AG08395 (cell line): ENCODE data around the gene HNRNPH2.

ENCODE experiments used
- DNase-seq: peaks from one replicate; pipeline ENCODE4 v3.0.0; 2012; ENCODE audit warnings: mixed read lengths, low spot score

HNRNPH2 gene, protein sequence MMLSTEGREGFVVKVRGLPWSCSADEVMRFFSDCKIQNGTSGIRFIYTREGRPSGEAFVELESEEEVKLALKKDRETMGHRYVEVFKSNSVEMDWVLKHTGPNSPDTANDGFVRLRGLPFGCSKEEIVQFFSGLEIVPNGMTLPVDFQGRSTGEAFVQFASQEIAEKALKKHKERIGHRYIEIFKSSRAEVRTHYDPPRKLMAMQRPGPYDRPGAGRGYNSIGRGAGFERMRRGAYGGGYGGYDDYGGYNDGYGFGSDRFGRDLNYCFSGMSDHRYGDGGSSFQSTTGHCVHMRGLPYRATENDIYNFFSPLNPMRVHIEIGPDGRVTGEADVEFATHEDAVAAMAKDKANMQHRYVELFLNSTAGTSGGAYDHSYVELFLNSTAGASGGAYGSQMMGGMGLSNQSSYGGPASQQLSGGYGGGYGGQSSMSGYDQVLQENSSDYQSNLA

DNA sequence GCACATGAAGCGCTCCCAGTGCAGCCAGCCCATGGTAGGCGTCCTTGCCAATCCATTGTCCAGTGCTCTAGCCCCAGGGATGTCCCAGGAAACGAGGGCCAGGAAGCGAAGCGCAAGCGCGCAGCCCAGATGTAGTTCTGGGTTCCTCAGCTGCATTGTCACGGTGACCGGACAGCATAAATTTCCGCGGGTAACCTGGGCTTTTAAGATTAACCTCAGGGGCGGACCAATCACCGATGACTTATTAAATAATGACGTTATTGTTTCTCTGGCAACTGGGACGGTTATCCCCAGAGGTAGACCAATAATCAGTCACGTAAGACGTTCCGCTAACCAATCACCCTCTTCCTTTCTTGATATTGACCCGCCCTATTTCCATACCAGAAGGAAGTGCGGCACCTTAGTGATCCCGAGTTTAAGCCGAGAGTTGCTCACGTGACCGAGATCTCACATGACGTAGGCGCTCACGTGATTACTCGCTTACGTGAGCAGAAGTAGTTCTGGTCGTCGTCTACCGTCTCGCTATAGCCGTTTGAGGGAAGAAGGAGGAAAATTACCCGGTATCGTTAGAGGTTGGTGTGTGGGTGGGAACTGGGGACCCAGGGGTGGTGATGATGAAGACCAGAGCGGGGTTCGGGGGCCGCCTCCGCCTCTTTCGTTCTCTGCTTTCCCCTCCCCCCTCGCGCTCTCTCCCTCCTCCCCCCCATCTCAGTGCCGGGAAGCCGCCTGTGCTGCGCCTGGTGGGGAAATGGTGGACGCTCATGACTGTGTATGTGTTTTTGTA is at the start of gene HNRNPH2, which contains the start of gene GLA:
Gene HNRNPH2 (plus strand): TSS at position 475 of the 784 bp plus-strand sequence. CDS start 3,767 bp downstream, outside the sequence.
Gene GLA (minus strand): TSS at position 178 of the 784 bp plus-strand sequence. CDS start 22 bp downstream, at position 156.
- peak; percentile 91 for DNase-seq

DNA sequence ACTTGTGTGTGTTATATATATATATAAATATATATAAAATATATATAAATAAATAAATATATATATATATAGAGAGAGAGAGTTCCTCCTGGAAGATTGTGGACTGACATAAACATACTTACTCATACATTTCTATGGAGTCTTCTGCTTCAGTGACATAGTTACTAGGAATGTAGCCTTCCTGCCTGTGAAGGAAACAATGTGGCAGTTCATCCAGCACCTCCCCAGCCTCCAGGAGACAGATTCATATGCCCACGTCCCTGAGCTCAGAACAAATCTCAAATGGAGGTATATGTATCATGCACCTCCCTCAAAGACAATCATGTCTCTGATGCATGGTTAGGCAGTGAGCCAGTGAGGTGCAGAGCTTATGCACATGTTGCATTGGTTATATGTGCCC is 48.1 kb upstream of the HNRNPH2 start:
- DNase-seq, result no peak

DNA sequence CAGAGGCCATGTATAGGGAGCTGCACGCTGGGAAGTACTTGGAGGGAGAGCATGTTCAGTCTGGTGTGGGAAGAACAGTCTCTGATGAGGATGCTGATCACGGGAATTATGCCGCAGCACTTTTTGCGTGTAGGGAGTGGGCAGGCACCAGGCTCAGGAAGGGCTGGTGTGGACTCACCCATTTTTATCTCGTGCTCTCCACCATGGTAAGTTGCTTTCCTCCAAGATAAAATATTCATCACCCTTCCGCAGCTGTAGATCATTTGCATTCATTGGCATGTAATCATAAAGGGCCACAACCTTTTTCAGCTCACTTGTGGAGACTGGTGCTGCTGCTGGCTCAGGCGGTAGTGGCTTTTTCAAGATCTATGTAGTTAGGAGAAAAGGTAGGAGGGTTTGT is 47.6 kb upstream of the HNRNPH2 start:
- no peak for DNase-seq

DNA sequence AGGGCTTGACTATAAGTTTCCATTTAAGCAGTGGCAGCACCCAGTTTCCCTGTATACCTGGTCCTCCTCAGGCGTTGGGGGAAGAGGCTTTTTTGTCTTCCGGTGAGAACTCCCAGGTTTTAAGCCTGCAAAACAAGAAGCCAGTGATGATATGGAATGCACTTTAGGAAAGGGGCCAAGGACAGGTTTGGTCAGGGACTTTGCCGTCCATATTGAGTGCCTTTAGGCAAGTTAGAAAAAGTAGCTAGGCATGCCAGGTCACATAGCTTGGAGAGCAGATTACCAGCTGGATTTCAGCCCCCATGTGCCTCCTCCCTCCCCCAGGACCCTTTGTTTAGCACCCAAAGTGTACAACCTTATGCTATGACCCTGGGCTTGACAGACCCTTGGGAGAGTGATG is 45.9 kb upstream of the HNRNPH2 start:
- no peak for DNase-seq

DNA sequence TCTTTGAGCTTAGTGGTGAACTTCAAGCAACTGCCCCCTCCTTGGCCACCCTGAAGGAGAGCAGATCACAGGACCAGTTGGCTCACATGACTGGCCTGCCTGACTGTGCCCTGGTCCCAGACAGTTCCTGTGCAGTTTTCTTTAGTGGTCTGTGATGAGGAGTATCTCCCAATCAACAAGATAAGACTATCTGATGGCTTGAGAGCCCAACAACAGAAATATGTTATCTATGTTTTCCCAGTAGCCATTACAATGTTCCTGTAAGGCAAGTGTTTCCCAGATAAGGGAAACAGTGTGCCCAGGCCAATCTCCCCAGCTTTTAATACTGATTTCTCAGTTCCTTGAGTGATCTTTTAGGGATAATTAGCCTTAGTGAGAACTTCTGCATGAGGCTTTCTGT is 45.3 kb upstream of the HNRNPH2 start:
- DNase-seq, result no peak

DNA sequence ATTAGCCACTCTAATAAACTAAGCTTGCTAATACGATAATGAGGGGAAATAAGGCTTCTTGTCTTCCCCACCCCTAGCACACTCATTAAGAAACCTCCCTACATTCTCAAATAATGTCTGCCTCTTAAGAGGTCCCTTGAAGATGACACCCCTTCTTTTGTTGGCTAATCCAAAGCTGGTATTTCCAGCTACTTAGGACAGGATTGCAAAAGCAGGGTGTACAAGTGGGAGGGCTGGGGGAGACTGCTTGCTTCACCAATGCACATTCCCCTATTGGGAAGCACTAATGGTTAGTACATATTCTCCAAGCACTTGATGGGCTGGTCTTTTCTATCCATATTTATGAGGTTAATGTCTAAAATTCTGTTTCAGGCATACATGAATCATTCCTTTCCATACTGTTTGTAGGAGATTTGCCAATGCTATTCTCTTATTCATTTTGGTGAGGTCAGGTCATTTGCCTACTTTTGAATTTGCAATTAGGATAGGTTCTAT is 42.7 kb upstream of the HNRNPH2 start:
- no peak for DNase-seq

DNA sequence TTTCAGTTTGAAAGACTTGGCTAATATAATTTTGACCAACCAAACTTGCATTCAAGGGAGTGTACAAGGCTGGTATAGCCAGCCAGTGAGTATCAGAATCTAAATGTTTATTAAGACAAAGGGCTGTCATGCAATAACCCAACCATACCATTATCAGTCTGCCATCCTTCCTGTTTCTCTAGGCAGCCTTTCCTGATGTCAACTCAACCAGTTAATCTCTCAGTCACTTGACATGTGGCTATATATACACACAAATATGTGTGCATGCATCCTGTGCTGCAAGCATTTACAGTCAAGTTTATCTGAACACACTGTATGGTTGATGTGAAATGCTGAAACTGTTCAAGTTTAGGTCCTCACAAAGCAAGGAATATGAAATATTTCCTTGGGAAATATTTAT is 39.2 kb upstream of the HNRNPH2 start:
- no peak for DNase-seq

DNA sequence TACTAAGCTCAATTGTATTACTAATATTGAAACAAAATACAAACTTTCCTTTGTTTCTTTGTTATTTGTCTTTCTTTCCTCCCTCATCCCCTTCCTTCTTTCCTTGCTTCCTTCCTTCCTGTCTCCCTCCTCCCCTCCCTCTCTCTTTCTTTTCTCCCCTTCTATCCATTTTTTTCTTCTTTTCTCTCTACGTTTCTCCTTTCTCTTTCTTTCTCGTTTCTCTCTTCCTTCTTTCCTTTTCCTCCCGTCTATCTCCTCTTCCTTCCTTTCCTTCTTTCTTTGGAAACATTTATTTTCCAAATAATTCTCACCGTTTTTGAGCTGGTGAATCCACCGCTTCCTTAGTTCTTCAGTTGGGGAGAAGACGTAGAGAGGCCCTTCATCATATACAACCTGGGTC is 38.3 kb upstream of the HNRNPH2 start:
- no peak for DNase-seq

DNA sequence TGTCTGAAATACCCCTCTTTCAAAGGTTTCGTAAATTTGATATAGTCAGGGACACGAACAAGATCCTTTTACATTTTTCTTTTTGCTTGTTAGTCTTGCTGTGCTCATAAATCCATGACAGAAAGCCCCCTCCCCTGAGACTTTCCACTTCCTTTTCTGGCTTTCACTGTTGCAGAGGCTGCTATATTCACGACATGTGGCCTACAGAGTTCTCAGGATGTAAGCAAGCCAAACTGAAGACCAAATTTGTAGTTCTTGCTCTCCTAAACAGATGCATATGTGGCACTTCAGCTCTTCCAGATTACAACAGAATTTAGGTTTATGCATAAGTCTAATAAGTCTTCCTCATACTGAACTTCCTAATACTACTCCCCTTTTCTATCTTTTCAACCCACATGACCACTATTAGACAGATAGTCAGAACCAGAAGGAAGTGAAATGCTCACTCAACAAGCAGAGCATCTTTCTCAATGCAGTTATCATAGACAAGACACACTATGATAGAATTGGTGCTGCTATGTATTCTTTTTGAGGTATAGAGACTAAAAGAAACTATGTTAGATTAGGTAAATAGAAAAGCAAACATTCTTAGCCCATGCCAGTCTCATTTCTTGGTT is 37.0 kb upstream of the HNRNPH2 start:
- DNase-seq, result no peak

DNA sequence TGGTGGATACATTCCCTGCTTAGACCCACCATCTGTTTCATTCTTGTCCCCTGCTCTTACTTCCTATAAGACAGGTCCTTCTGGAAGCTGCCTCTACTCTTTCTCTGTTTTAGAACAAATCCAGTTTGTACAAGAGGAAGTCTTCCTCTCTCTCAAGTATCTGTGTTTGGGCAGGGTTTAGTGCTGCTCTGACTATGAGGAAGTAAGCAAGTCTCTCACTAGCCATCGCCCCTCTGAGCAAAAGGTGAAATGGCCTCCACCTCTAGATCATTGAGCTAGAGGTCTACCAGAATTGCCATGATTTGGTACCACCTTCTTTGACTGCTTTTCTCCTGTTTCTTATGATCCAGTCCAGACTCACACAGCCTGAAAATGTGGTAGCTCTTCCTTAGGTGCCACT is 30.5 kb upstream of the HNRNPH2 start:
- DNase-seq, result no peak

DNA sequence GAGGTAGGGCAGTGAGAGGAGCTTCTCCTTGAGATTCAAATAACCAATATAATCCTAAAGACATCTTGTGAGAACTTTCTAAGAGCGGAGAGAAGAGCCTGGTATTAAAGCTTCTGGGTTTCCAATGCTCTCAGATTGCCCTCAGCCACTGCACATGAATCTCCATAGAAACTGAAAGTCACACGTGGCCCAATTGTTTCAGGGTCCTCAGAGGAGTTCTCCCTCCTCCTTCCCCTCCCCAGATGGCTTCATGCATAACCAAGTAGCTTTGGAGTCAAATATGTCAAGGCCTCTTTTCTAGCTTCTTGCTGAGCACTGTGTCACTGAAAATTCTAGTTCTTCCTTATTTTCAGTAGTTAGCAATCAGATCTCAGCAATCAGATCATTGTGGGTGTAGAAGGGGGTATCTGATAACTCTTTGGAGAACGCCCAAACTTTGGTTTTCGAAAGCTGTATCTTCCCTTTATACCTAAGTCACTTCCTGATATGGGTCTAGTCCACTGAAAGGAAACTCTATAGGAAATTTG is 24.3 kb upstream of the HNRNPH2 start:
- DNase-seq, result no peak

DNA sequence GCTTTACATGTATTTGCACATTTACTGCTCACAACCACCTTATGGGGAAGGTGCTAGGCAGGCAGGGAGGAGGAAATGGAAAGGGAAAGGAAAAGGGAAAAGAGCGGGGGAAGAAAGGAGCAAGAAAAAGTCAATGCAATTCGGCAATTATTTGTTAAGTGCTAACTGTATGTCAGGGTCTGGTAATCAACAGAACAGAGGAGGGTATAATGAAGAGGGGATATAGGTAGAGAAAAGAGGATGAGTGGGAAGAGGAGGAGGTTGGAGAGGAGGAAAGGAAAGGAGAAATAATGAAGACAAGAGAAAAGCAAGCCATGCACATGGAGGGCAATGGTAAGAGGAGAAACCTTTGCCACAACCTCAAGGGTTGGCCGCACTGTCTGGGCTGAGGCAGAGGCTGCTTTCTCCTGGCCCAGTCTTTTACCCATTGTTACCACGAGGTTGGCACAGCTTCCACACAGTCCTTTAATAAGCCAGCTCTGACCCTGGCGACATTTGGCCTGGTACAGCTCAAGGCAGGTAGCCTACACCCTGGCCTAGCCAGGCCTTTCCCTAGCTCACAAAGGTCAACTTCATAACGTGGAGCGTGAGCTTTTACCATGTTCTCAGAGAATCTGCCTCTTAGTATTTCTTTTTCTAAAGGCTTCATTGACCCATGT is 22.9 kb upstream of the HNRNPH2 start:
- DNase-seq, result no peak

DNA sequence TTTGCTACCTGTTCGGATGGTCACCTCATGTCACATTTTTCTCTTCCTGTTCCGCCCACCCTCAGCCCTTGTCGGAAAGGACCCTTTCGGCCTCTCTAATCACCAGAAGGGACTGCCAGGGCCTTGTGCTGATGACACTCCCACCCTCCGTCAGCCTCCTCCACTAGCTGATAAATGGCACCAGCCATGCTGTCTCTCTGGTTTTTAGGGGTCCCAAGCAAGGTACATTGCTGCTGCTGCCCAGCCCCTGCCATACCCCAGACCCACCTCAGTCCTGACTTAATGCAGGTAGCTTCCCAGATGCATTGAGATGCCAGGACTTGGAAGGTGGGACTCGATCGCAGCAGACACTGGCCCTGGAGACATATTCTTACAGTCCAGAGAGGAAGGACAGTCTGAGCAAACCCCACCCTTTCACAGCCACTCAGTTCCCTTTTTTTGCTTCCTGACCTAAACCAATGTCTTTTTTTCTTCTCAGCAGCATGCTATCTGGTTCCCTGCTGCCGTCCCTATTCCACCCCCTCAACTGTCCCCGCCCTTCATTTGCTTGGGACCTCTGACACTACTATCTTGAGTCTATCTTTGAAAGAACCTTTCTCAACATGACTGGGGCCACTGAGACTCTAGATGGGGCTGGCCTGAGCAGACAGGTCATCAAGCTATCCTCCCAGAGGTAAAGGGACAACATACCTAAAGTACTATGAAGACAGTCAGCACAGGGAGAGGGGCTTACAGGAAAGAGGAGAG is 22.1 kb upstream of the HNRNPH2 start, which contains the start of gene BTK:
Gene BTK (minus strand): TSS at position 397 of the 747 bp plus-strand sequence. CDS start 10,907 bp downstream, outside the sequence.
- no peak for DNase-seq

DNA sequence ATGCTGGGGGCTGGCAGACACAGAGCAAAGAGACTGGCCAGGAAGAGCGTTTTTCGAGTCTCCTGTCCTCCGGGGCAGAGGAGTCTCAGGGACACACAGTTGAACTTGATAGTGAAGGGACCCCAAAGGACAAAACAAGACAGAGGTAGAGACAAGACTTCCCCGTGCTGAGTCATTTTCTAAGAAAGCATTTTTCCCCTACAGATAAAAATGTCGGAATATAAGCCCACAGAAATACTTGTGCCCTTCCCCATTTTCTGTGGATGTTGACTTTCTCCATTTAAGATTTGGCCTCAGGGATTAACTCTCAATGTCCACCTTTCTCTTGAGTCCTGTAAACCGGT is 21.5 kb upstream of the HNRNPH2 start:
- no peak for DNase-seq

DNA sequence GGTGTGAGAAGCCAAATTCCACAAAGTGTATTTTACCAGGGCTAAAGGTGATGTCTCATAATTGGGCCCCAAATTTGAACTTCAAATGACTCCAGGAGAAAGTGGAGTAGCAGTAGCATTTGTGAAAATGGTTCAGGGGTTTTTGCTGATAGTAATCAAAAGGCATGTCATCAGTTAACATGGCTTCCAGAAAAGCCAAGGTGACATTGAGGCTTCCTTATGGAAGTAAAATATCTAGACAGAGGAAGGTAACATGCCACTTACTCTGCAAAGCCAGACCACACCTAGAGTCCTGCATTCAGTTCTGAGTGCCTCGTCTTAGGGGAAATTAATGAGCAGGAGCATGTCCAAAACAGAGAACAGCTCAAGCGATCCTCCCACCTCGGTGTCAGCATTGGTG is 19.4 kb upstream of the HNRNPH2 start:
- DNase-seq, result no peak

DNA sequence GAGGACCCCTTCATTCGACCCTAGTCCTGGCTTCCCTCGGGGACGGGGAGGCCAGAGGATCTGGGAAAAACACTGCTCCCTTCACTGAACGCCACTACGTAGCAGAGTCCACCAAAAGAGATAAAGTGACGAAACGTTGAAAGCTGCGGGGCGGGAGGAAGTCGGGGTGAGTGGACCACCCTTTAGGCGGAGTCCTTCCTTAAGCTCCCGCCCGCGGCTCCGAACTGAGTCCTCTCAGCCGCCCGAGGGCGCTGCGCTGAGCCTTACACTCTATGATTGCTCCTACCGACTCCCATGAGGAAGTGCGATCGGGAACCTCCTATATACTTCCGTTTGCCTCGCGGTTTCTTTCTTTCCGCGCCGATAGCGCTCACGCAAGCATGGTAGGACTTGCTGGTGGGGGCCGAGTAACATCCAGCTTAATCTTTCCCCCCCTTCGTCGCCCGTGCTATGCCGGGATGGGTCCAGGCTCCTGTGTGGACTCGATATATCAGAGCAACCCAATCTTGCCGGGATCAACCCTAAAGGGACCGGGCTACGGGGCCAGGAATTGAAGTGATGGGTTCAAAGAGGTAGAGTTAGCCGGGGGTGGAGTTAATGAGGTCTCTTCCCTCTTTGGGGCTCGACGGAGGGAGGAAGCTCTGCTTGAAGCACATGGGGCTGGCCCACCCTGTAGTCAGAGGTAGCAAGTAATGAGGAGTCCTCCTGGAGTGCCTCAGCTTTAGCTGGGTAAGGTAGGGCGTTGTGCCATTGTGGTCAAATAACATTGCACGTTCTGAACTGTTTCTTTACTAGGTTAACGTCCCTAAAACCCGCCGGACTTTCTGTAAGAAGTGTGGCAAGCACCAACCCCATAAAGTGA is 17.1 kb upstream of the HNRNPH2 start, which contains the start of gene RPL36A:
Gene RPL36A (plus strand): TSS at position 348 of the 862 bp plus-strand sequence. CDS start 33 bp downstream, at position 381.
- DNase-seq, result peak; percentile 84

DNA sequence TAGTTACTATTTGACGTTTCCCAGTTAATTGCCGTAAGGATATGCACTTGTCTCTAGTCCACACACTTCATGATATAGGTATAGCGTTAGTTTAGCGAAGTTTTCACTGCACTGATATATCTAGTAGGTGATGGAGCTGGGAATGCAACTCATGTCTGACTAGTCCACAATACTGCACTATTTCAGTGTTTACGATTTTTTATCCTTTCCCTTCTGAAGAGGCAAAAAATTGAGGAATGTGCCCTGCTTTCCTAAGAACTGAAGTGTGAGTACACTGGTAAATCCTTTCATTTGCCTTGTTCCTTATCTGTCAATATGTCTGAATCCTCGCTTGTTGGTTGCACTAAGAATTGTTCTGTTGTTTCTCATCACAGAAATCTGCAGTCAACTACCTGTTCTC is 16.2 kb upstream of the HNRNPH2 start:
- no peak for DNase-seq

DNA sequence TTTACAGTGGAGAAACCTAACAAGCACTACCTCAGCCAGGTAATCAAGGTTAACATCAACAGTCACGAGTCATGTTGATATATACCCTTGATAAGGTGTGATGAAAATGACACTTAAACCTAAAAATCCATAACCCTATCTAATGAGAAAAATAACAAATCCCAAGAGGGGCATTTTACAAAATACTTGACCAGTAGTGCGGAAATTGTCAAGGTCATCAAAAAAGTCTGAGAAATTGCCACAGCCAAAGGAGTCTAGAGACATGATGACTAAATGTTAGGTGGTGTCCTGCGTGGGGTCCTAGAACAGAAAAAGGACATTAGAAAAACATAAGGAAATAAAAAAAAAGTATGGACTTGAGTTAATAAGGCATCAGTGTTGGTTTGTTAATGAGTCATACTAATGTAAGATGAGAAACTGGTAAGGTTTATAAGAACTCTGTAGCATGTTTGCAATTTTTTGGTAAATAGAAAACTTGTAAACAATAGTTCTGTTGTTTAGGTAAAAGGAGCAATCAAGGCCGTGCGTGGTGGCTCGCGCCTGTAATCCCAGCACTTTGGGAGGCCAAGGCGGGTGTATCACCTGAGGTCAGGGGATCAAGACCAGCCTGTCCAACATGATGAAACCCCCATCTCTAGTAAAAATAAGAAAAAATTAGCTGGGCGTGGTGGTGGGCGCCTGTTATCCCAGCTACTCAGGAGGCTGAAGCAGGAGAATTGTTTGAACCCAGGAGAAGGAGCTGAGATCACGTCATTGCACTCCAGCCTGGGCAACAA is 14.3 kb upstream of the HNRNPH2 start:
- no peak for DNase-seq

DNA sequence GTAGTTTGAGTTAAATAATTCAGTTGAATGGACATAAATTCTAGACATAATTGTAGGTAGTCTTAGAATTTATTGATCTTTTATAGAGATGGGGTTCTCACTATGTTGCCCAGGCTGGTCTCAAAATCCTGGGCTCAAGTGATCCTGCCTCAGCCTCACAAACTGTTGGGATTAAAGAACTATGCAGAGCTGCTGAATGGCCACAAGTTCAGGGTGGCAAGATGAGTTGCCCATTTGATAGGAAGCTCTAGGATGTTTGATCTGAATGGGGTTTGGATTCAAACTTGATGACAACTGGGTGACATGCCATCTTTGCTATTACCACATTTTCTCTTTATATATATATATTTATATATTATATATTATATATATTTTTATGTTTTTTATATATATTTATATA is 13.7 kb upstream of the HNRNPH2 start:
- no peak for DNase-seq
